DMS153 (cell line): ENCODE data around the gene PNLIP.

Source experiments
- DNase-seq: peaks from one replicate; lab custom pipeline; 2025; lab: John Stamatoyannopoulos, UW

PNLIP gene

DNA sequence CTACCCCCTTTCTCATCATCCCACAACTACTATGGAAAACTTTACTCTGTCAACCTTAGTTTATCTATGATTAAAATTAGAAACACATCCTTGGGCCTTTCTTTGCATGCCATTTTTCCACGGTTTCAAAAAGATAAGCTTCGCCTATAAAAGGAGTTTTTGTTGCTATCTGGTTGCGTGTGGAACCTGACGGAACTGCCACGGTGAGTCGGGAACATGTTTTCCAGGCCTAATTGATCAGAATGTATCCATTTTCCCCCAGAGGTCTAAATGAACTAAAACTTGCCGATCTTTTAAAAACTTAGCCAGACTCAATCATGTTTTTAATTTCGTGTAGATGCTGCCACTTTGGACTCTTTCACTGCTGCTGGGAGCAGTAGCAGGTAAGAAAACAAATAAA lies at the start of gene PNLIP:
Gene PNLIP (plus strand): TSS at position 176 of the 400 bp plus-strand sequence. CDS start 162 bp downstream, at position 338.
- DNase-seq, result no peak

DNA sequence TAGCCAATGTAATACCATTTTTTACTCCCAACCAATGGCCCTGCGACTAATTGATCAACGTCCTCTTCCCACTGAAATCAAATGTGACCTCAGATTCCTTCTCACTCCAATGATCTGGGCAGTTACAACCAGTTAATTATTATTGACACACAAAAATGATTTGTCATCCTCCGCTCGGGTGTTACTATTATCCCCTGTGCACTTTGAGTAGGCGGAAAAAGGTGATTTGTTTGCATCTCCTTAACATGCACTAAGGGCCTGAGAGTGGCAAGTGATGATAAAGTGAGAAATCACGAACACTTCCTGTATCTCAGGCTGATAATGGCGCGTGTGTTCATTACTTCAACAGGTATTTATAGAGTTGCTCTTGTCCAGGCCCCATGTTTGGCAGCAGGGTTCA lies 40.9 kb upstream of the PNLIP start:
- no peak for DNase-seq

GRCh38 chr10:116510565-116510964 lies 35.2 kb upstream of the PNLIP start:
- DNase-seq, result no peak

DNA sequence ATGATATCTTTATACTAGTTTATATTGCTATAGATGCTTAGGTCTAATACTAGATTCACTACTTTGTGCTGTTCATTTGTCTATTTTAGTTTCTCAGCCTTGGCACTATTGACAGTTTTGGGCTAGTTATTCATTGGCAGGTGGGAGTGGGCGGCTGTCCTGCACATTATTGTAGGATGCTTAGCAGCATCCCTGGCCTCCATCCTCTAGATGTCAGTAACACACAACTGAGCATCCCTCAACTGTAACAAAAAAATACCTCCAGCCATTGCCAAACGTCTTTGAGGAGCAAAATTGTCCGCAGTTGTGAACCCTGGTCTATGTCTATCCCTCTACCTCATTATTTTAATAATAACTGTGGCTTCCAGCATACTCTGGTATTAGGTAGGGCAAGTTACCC lies 34.4 kb upstream of the PNLIP start:
- no peak for DNase-seq

- DNase-seq, result no peak
Measured at GRCh38 chr10:116521424-116522290, 24.1 kb upstream of the PNLIP start.

GRCh38 chr10:116522803-116523381 lies 22.8 kb upstream of the PNLIP start:
- DNase-seq, result no peak

DNA sequence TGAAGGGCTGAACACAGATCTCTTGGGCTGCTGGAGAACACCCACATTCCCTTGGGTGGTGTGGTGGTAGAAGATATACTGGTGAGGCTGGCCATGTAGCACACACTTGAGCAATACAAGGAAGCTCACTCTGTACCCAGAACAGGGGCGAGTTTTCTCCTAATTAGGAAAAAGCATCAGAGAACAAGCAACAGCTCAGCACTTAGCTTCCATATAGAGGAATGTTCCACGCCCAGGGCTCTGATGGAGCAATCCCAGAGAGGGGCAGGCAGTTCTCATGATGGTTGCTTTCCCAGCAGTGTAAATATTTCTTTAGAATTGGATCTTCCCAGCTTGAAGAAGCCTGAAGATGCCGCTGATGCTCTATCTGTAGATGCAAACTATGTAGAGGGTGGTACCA lies 21.0 kb upstream of the PNLIP start:
- no peak for DNase-seq

DNA sequence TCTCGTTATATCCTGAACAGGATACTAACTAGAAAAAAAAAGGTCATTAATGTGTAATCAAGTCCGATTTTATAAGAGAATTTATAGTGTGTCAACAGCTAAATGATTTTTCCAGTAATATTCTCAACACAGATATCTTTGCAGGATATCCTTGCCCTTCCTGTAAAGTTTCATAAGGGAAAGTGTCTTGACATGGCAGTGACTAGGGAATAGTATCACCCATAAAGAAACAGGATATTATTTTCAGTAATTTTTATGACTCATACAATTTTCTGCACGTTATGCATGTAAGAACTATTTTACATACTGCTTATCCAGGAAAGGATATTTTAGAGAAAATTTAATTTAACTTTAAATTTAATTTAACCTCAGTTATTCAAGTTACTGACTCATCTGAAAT lies 19.5 kb upstream of the PNLIP start:
- no peak for DNase-seq

DNA sequence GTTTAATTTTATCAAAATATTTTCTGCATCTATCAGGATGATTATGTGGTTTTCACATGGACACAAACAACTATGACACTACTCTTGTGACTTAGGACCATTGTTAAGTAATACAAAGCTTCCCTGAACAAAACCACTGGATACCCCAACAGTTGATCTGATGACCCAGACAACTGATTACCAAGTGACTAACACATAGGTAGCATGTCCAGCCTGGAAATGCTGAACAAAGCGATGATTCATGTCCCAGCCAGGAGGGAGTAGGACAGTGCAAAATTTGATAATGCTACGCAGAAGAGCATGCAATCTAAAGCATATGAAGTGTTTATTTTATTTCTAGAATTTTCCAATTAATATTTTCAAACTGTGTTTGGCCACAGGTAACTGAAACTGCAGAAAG lies 8.9 kb upstream of the PNLIP start:
- no peak for DNase-seq

- DNase-seq, result no peak
Measured at GRCh38 chr10:116538456-116538855, 7.3 kb upstream of the PNLIP start.

GRCh38 chr10:116538992-116539391 lies 6.7 kb upstream of the PNLIP start:
- DNase-seq, result no peak

GRCh38 chr10:116540814-116541213 lies 4.9 kb upstream of the PNLIP start:
- no peak for DNase-seq

GRCh38 chr10:116542007-116542677 lies 3.6 kb upstream of the PNLIP start:
- DNase-seq, result no peak

GRCh38 chr10:116545122-116545521 lies 609 bp upstream of the PNLIP start:
- no peak for DNase-seq

- no peak for DNase-seq
Measured at GRCh38 chr10:116548301-116548700, 2.6 kb downstream of the PNLIP start.

DNA sequence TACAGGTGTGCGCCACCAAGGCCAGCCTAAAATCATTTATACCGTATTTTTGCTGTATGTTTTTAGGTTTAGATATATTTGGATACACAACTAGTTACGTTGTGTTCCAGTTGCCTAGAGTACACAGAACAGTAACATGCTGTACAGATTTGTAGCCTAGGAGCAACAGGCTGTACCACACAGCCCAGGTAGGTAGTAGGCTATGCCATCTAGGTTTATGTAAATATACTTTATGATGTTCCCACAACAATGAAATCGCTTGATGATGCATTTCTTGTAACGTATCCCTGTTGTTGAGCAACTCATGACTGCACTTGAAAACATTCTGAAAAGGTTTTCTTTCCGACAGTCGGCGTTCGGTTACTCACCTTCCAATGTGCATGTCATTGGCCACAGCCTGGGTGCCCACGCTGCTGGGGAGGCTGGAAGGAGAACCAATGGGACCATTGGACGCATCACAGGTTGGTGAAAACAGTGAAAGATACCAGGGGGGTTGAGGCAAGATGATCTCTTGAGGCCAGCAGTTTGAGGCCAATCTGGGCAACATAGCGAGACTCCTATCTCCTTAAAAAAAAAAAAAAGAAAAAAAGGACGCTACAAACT lies 7.7 kb downstream of the PNLIP start:
- DNase-seq, result no peak

DNA sequence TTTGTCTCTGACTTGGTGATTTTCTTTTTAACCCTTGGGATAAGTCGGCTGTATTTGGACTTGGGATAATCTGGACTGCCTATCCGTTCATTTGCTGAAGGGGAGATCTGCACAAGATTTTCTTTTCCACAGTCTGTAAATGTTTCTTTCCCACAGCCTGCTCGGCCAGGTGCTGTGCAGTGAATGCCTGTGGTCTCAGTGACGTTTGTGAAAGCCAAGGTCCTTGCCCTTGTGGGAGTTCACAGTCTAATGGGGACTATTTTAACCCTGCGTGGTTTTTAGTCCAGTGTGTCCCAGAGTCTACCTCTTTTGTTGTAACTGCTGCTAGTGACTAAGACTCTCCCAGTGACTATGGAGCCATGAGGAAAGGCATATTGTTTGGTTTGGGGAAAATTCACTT lies 8.9 kb downstream of the PNLIP start:
- DNase-seq, result no peak

GRCh38 chr10:116555880-116556279 lies 10.1 kb downstream of the PNLIP start:
- no peak for DNase-seq

DNA sequence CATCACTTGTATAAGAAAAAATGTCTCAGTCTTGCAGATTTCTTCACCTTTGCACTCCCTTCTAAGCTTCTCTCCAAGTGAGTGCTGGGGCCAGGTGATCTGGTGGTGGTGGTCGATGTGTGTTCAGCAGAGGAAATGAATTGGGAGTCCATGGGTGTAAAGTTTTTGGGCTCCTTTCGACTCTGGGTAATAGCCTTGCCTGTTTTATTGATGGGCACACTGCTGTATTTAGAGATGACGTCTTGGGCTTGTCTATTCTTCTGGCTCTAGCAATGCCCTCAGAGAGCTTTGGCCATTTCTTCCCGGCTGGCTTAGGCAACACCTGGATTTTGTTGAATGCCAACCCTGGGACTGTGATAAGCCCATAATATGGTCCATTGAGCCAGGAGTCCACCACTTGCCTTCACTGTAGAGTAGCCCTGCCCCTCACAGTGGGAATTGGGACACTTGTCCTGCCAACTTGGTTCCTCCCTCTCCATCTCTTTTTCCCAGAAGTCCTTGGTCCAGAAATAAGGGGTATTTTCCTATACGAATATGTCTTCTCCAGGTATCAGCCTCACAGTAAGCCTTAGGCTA lies 11.7 kb downstream of the PNLIP start:
- no peak for DNase-seq

DNA sequence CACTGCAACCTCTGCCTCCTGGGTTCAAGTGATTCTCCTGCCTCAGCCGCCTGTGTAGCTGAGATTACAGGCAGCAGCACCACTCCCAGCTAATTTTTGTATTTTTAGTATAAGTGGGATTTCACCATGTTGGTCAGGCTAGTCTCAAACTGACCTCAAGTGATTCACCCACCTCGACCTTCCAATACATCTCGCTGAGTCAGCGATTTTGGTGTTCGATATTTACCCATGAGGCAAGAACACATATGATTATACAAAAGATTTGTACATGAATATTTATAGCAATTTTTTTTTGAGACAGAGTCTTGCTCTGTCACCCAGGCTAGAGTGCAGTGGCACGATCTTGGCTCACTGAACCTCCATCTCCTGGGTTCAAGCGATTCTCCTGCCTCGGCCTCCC lies 19.8 kb downstream of the PNLIP start:
- DNase-seq, result no peak

DNA sequence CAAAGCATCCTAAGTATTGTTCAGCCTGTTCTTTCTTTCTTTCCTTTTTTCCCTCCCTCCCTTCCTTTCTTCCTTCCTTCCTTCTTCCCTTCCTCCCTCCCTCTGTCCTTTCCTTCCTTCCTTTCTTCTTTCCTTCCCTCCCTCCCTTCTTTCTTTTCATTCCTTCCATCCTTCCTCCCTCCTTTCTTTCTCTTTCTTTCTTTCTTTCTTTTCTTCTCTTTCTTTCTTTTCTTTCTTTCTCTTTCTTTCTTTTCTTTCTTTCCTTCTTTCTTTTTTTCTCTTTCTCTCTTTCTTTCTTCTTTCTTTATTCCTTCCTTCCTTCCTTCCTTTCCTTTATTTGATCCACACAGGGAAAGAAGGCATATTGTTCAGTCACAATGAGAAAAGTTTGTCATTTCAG lies 21.2 kb downstream of the PNLIP start:
- no peak for DNase-seq

DNA sequence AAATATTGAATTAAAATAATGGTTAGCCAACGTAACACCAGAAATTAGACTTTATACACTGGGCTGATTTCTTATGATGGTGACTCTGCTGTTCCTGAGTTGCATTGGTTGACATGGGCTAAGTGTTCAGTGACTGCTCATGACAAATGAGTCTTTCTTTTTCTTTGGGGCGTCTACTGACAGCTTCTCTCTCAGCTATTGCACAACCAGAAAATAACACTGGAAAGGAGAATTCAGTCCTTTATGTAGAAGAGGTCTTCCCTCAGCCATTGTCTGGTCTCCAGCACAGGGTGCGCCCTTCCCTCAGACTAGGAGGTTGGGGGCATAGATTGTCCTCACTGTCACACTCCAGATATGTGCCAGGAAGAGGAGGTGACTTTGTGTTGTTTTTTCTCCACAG lies 21.6 kb downstream of the PNLIP start:
- DNase-seq, result no peak
